Aorta (tissue), 5 donors: ENCODE data around the gene NMNAT2. TPM values are rescaled to one million over a fixed set of nuclear protein-coding genes. Genes with fewer than 3 reads are reported as not detected.

Experiments used
- ATAC-seq: fragments of 200-7000 bp; cut with Tn5 transposase; one replicate; pipeline ENCODE4 v1.9.1; 2022; ENCODE audit warnings: moderate library complexity; ENCODE audit not compliant: low FRiP score
- DNase-seq, 2 donors: peaks; one replicate each; pipeline ENCODE4 v3.0.0-alpha.2; 2020
- H3K27ac ChIP-seq, 2 donors: one replicate each; pipeline ENCODE4 v1.5.1; 2013; ENCODE audit warnings: low read length in 2 of 2, mild to moderate bottlenecking in 2 of 2, moderate library complexity in 2 of 2, control low read depth in 1 of 2, inconsistent platforms in 1 of 2, low read depth in 1 of 2
- H3K27me3 ChIP-seq, 2 donors: one replicate each; pipeline ENCODE4 v1.6.1; 2013; ENCODE audit warnings: control low read depth in 1 of 2, low read length in 1 of 2, mild to moderate bottlenecking in 1 of 2, moderate library complexity in 1 of 2; ENCODE audit not compliant: insufficient read depth in 2 of 2, control insufficient read depth in 1 of 2
- H3K36me3 ChIP-seq, 2 donors: one replicate each; pipeline ENCODE4 v1.6.1; 2013; ENCODE audit warnings: control low read depth in 1 of 2, low read length in 1 of 2, mild to moderate bottlenecking in 1 of 2; ENCODE audit not compliant: insufficient read depth in 2 of 2, control insufficient read depth in 1 of 2
- H3K4me1 ChIP-seq, 2 donors: one replicate each; pipeline ENCODE4 v1.6.1; 2013; ENCODE audit warnings: low read length in 2 of 2, control low read depth in 1 of 2, mild to moderate bottlenecking in 1 of 2, moderate library complexity in 1 of 2; ENCODE audit not compliant: insufficient read depth in 2 of 2, control insufficient read depth in 1 of 2
- H3K4me3 ChIP-seq, 2 donors: one replicate each; pipeline ENCODE4 v1.5.1; 2013; ENCODE audit warnings: low read length in 2 of 2, control low read depth in 1 of 2, mild to moderate bottlenecking in 1 of 2
- H3K9me3 ChIP-seq: one replicate; pipeline ENCODE4 v1.6.1; 2013; ENCODE audit warnings: mild to moderate bottlenecking, low read length; ENCODE audit not compliant: control insufficient read depth
- WGBS, 2 donors: extraction: QIAGEN DNeasy Blood & Tissue Kit; methylation state at CpG; one replicate each; pipeline ENCODE4 v1.1.7; 2013; 5-methylcytosine and 5-hydroxymethylcytosine counted together
- intact Hi-C, 2 donors: fragments of 100-400 bp; cut with DNase I; formaldehyde crosslinking; loops; one replicate each; pipeline versions ENCODE4 v1.14.2 to v1.15.0; 2022
- polyA plus RNA-seq, 2 donors: library from polyadenylated mRNA; stranded (reverse); fragments of 200-250 nt; gene quantifications; one replicate each; pipeline ENCODE4 v1.2.3, GENCODE V29; 2013
- total RNA-seq, 2 donors: library from RNA; stranded (reverse); fragmentation: NEBNext Ultra II Directional; extraction: Animal tissue kit (Norgen Biotek cat#: 25700); gene quantifications; one replicate each; pipeline ENCODE4 v1.2.1, GENCODE V29; 2021
- donor health status: healthy with polysubstance abuse.
- donor health status: Bipolar disorder and iron deficiency.
- donor health status: DM: no; HTN: no; CAD: no.
- donor health status: DM: no; HTN: no; CAD: no.
- donor health status: DM: yes; HTN: yes; CAD: no.

Gene NMNAT2
- total and polyA plus RNA-seq, 4 donors = 0.25 to 2.8 (median 1.3) TPM; not detected in 1

DNA sequence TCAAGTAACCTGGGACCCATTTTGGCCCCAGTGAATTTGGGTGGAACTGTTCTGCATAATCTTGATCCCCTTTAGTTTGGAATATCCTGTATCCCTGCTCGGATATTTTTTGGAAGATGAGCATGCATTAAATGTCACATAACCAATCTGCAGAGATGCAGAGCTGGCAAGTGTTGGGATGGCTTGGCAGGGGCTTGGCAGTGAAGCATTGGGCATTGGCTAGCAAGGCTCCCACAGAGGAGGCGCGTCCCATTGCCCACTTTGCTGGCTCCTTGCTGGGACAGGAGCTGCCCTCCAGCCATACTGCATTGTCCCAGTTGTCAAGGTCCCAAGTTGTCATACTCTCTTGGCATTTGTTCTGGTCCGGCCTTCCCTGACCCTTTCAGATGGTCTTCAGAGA lies 202.2 kb downstream of the NMNAT2 start:
- intact Hi-C loops = loop anchor here in 1 of 2 donors (5.0 kb wide), 1 partner anchor 34 kb away; no protein-coding TSS in a partner anchor
- no peaks in the 10 kb centered on the region for H3K36me3 ChIP-seq

DNA sequence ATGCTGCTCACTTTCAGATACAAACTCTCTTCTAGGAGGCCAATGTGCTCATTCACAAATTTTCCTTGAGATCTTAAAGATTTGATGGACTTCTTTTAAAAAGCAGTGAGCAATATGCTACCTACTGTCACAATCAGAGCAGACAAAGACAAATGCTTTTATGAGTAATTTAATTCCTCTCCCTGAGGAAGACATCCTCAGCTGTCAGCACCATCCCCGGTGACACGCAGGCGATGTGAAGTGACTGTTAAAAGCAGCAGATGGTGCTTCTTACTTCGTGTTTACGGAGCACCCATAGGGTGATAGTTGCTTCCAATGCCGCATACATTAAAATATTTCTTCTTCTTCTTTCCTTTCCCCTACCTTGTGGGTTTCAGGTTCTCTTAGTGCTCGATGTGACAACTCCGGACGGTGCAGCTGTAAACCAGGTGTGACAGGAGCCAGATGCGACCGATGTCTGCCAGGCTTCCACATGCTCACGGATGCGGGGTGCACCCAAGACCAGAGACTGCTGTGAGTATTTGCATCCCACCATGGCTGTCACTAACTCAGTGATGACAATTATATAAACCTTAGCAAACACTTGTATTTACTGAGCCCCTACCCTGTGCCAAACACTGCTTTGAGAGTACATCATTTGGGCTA lies 203.0 kb downstream of the NMNAT2 start:
- H3K9me3 ChIP-seq = no peaks in the 10 kb centered on the region
- ATAC-seq (no peak), DNase-seq (no peak)
- no peak overlapping the region for H3K4me3 ChIP-seq
- WGBS, 2 donors = 87 to 88% methylated on average over 13 of the region's 13 CpGs
- intact Hi-C loops = loop anchor here in 1 of 2 donors (5.0 kb wide), 1 partner anchor 33 kb away; no protein-coding TSS in a partner anchor
- H3K27me3 ChIP-seq = no peaks in the 10 kb centered on the region
- no peak overlapping the region for H3K27ac ChIP-seq
- peaks cover 0 to 2% of the 10 kb centered on the region in 2 donors for H3K4me1 ChIP-seq
- H3K36me3 ChIP-seq = no peaks in the 10 kb centered on the region

More for the DNA sequence above, 202.2 kb downstream of the NMNAT2 start:
- no peaks in the 10 kb centered on the region for H3K27me3 ChIP-seq
- H3K4me1 ChIP-seq = peaks cover 0 to 2% of the 10 kb centered on the region in 2 donors
- H3K27ac ChIP-seq = no peak overlapping the region
- H3K9me3 ChIP-seq = no peaks in the 10 kb centered on the region
- H3K4me3 ChIP-seq = no peak overlapping the region
- ATAC-seq (no peak), DNase-seq (no peak)
- 88 to 91% methylated on average over 4 of the region's 4 CpGs for WGBS, 2 donors

DNA sequence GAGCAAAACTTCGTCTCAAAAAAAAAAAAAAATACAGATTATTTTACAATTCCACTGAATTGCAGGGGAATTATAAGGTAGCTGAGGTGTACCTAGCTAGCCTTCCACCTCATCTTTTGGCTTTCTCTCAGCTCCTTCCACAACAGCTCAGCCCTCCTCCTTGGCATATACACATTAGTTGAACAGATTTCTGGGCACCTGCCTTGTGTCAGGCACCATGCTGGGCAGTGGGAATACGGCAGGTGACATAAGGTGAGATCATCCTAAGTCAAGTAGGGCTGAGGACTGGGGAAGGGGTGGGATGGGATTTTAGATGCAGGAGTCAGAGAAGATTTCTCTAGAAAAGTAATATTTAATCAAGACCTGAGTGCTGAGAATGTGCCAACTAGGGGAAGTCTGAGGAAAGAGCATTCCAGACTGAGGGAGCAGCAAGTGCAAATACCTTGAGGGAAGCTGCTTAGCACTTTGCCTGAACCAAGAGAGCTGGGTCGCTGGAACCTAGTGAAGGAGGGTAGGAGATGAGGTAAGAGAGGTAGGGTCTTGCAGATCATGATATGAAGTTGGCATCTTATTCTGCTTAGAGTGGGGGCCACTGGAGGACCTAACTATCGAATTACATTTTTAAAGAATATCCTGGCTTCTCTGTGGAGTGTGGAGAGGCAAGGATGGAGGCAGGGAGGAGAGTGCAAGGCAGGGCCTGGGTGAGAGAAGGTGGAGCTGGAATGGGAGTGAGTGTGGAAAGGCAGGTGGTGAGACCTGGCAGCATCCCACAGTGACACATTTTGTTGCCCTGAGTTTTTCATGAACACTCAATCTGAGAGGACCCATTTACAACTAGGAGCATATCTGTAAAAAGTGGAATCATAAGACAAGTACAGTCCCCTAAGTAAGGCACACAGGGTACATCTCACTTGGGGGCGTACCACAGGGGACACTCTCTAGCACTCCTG lies 203.9 kb downstream of the NMNAT2 start:
- Histone ChIP-seq H3K36me3 (no peaks in the 10 kb centered on the region), H3K27ac (no peak overlapping the region), H3K4me1 (peaks cover 0 to 2% of the 10 kb centered on the region in 2 donors), H3K9me3 (no peaks in the 10 kb centered on the region), H3K27me3 (no peaks in the 10 kb centered on the region), H3K4me3 (no peak overlapping the region)
- intact Hi-C loops = no loop called here
- DNase-seq = no peak
- WGBS, 2 donors = 89 to 94% methylated on average over 5 of the region's 5 CpGs
- no peak for ATAC-seq

GRCh38 chr1:183212870-183213269 lies 205.3 kb downstream of the NMNAT2 start:
- ATAC-seq = no peak
- no peaks in the 10 kb centered on the region for H3K36me3 ChIP-seq
- 98% methylated on average over 1 of the region's 1 CpG for WGBS, 2 donors
- H3K27me3 ChIP-seq = no peaks in the 10 kb centered on the region
- H3K4me1 ChIP-seq = no peaks in the 10 kb centered on the region
- intact Hi-C loops = no loop called here
- H3K27ac ChIP-seq = no peak overlapping the region
- no peaks in the 10 kb centered on the region for H3K9me3 ChIP-seq
- no peak overlapping the region for H3K4me3 ChIP-seq
- no peak for DNase-seq

DNA sequence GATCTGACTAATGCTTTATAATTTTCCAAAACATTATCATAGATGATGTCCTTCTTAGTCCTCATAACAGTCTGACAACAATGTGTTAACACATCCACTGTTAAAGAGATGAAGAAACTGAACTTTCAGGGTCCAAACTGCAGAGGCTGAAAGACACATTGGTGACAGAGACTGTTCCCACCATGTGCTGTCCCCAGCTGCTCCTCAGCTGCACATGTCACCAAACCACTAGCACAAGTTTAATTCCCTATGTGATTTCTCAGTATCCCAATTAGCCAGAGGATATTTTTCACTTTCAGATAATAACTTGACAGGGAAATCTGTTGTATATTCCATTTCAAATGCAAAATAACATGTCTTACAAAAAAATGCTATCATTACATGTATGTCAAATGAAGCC lies 207.5 kb downstream of the NMNAT2 start:
- ATAC-seq (no peak), DNase-seq (no peak)
- Histone ChIP-seq H3K27ac (no peak overlapping the region), H3K4me1 (no peaks in the 10 kb centered on the region), H3K9me3 (no peaks in the 10 kb centered on the region), H3K36me3 (no peaks in the 10 kb centered on the region), H3K4me3 (no peak overlapping the region), H3K27me3 (no peaks in the 10 kb centered on the region)
- intact Hi-C loops = no loop called here

DNA sequence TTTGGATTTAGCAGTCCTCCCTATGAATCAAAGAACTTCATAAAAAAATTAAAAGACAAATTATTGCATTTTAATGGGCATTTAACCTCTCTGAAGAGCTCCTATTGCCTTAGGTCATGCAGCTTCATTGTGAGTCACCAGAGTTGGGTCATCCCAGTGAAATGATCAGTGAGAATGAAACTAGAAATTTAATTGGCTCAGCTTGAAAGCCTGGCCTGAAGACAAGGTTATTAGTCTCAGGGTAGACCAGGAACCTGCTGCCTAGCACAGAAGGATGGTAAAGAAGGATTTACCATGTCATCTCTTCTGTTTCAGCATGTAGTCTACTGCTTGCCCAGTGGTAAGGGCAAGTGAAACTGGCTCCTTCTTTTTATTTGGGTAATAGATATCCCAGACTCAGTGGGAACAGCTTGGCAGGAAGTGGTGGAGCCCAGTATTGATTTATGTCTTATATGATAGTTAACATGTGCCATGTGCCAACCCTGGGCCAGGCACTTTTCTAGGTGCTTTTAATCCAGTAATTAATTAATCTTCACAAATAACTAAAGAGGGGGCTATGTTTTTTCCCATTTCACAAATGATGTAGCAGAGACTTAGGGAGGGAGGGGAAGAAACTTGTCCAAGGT lies 208.5 kb downstream of the NMNAT2 start:
- ATAC-seq (no peak), DNase-seq (no peak)
- Histone ChIP-seq H3K36me3 (no peaks in the 10 kb centered on the region), H3K27ac (no peak overlapping the region), H3K27me3 (no peaks in the 10 kb centered on the region), H3K9me3 (no peaks in the 10 kb centered on the region), H3K4me3 (no peak overlapping the region), H3K4me1 (no peaks in the 10 kb centered on the region)
- intact Hi-C loops = no loop called here

DNA sequence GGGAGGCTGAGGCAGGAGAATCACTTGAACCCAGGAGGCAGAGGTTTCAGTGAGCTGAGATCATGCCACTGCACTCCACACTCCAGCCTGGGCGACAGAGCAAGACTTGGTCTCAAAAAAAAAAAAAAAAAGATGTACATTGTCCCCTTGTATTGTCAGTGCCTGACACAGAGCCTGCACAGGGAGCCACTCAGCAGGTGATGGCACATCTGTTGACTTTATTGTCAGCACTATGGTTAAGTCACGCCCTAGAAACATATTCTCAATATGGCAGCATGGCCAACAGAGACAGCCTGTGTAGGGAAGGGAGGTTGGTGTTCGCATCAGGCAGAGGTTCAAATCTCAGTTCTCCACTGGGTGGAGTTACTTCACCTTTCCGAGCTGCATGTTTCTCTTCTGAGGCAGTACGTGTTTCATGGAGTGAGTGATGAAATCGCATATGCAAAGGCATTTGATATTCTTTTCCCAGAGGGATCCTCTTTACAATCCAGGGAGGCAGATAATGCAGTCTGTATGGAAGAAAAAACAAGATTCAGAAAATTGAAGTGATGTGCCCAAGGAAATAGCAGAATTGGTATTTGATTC lies 211.6 kb downstream of the NMNAT2 start:
- Histone ChIP-seq H3K27me3 (no peaks in the 10 kb centered on the region), H3K36me3 (no peaks in the 10 kb centered on the region), H3K4me3 (no peak overlapping the region), H3K27ac (no peak overlapping the region), H3K4me1 (no peaks in the 10 kb centered on the region), H3K9me3 (no peaks in the 10 kb centered on the region)
- intact Hi-C loops = no loop called here
- DNase-seq (no peak), ATAC-seq (no peak)
- 89 to 90% methylated on average over 6 of the region's 6 CpGs for WGBS, 2 donors

DNA sequence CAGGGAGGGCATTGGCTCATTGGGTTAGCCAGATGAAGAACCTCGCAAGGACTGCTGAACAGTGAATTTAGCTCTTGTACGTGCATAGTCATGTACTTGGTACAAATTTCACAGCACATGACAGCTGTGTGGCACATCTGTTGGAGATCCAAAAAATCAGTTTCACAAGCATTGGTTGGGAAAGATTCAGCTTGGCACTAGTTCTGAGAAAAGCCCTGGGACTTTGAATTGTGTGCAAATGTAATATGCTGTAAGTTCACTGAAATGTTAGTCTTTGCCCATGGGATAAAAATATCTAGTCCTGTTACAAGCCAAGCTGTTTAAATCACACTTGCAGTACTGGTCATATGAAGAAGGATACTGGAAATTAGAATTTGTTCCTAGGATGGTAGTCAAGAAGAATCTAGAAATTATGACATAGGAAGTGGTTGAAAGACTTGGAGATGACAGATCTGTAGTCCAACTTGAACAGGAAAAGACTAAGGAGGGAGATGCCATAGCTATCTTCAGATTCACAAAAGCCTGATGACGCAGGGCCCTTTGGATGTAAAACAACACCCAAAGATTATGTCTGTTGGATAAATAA lies 212.9 kb downstream of the NMNAT2 start:
- H3K4me1 ChIP-seq = no peaks in the 10 kb centered on the region
- DNase-seq (no peak), ATAC-seq (peak; percentile 43)
- H3K36me3 ChIP-seq = no peaks in the 10 kb centered on the region
- intact Hi-C loops = no loop called here
- WGBS, 2 donors = 3 to 21% methylated on average over 3 of the region's 3 CpGs
- H3K4me3 ChIP-seq = no peak overlapping the region
- no peak overlapping the region for H3K27ac ChIP-seq
- no peaks in the 10 kb centered on the region for H3K9me3 ChIP-seq
- H3K27me3 ChIP-seq = no peaks in the 10 kb centered on the region
